ENCODE measurements around the gene C9orf50.

C9orf50 gene

GRCh38 chr9:129646654-129647053 is 25.8 kb upstream of the C9orf50 start:
- Histone ChIP-seq H3K27me3 (no peaks in the 10 kb centered on the region), H3K4me3 (no peak overlapping the region), H3K9me3 (no peaks in the 10 kb centered on the region), H3K27ac (no peak overlapping the region), H3K36me3 (no peaks in the 10 kb centered on the region), H3K4me1 (peaks cover 0 to 39% (median 23%) of the 10 kb centered on the region in 4 donors)
- no peak for TF ChIP-seq CTCF (IDR thresholded peaks at IDR 0.05)
- intact Hi-C loops (cut with DNase I; ENCODE audit: low total_unique reads) = no loop called here
- DNase-seq = no peak

- no peak for TF ChIP-seq CTCF (IDR thresholded peaks at IDR 0.05)
- H3K36me3 ChIP-seq = no peaks in the 10 kb centered on the region
- intact Hi-C loops (cut with DNase I; ENCODE audit: low total_unique reads) = no loop called here
These were observed 25.4 kb upstream of the C9orf50 start for GRCh38 chr9:129646252-129646651.

GRCh38 chr9:129644902-129645301 is 24.0 kb upstream of the C9orf50 start:
- H3K4me3 ChIP-seq = no peak overlapping the region
- DNase-seq = no peak
- intact Hi-C loops (cut with DNase I; ENCODE audit: low total_unique reads) = loop anchor here (5.0 kb wide), 1 partner anchor 92 kb away; no protein-coding TSS in a partner anchor
- H3K36me3 ChIP-seq = no peaks in the 10 kb centered on the region
- no peaks in the 10 kb centered on the region for H3K9me3 ChIP-seq
- peaks cover 0 to 45% (median 35%) of the 10 kb centered on the region in 4 donors for H3K4me1 ChIP-seq
- H3K27ac ChIP-seq = no peak overlapping the region
- no peaks in the 10 kb centered on the region for H3K27me3 ChIP-seq
- no peak for TF ChIP-seq CTCF (IDR thresholded peaks at IDR 0.05)

More at GRCh38 chr9:129646252-129646651, 25.4 kb upstream of the C9orf50 start:
- no peaks in the 10 kb centered on the region for H3K27me3 ChIP-seq
- no peak overlapping the region for H3K4me3 ChIP-seq
- H3K9me3 ChIP-seq = no peaks in the 10 kb centered on the region
- H3K27ac ChIP-seq = no peak overlapping the region
- peaks cover 0 to 43% (median 26%) of the 10 kb centered on the region in 4 donors for H3K4me1 ChIP-seq
- no peak for DNase-seq

- H3K4me1 ChIP-seq = peaks cover 0 to 45% (median 38%) of the 10 kb centered on the region in 4 donors
- no peaks in the 10 kb centered on the region for H3K9me3 ChIP-seq
- H3K4me3 ChIP-seq = no peak overlapping the region
- intact Hi-C loops (cut with DNase I; ENCODE audit: low total_unique reads) = loop anchor here (5.0 kb wide), 1 partner anchor 93 kb away; no protein-coding TSS in a partner anchor
- no peak for TF ChIP-seq CTCF (IDR thresholded peaks at IDR 0.05)
- no peak overlapping the region for H3K27ac ChIP-seq
- DNase-seq = no peak
- peaks cover 0 to 4% (median 3%) of the 10 kb centered on the region in 3 donors for H3K36me3 ChIP-seq
- H3K27me3 ChIP-seq = no peaks in the 10 kb centered on the region
These were observed 23.5 kb upstream of the C9orf50 start for GRCh38 chr9:129644365-129644764.

- Histone ChIP-seq H3K4me1 (peaks cover 0 to 42% (median 34%) of the 10 kb centered on the region in 4 donors), H3K4me3 (no peak overlapping the region), H3K27ac (no peak overlapping the region), H3K36me3 (peaks cover 0 to 11% (median 10%) of the 10 kb centered on the region in 3 donors), H3K9me3 (no peaks in the 10 kb centered on the region), H3K27me3 (no peaks in the 10 kb centered on the region)
- no peak for TF ChIP-seq CTCF (IDR thresholded peaks at IDR 0.05)
- intact Hi-C loops (cut with DNase I; ENCODE audit: low total_unique reads) = loop anchor here (5.0 kb wide), 1 partner anchor 94 kb away; no protein-coding TSS in a partner anchor
- DNase-seq = no peak
These were observed 22.8 kb upstream of the C9orf50 start for GRCh38 chr9:129643706-129644105.
